Erythroblast (primary cell): Measurements from ENCODE around the gene BTBD10.

Experiments used
- GATA1 ChIP-seq: IDR thresholded peaks from 2 replicates; pipeline ENCODE4 v1.6.1; 2011; ENCODE audit warnings: low read depth, mild to moderate bottlenecking, control low read depth, low read length, moderate library complexity
- POLR2A ChIP-seq: IDR thresholded peaks from 2 replicates; pipeline ENCODE4 v1.6.1; 2011; ENCODE audit warnings: mild to moderate bottlenecking, low read length

- TF ChIP-seq GATA1 = no peak
- TF ChIP-seq POLR2A = no peak
Measured at GRCh38 chr11:13495929-13496328, 32.9 kb upstream of the BTBD10 start, which contains the start of gene PTH.
